Measurements from ENCODE around the gene ACER1.
"Not testable (repeated sequence)": the region's sequence is repeated elsewhere in the genome, so short reads cannot be mapped to it uniquely, and the experiment has no call there.

Gene ACER1

GRCh38 chr19:6354098-6354674 is 20.8 kb upstream of the ACER1 start:
- Histone ChIP-seq H3K4me3 (ENCODE audit: low read length) (no peak overlapping the region), H3K36me3 (ENCODE audit: insufficient read depth, low read length) (no peaks in the 10 kb centered on the region), H3K9me3 (replicated peaks; ENCODE audit: low read length) (no peaks in the 10 kb centered on the region), H3K4me2 (ENCODE audit: low read length) (no peak overlapping the region), H3K9ac (ENCODE audit: low read depth, low read length) (no peak overlapping the region), H3K4me1 (ENCODE audit: control insufficient read depth, insufficient read depth, low read length) (peaks cover 7% of the 10 kb centered on the region), H3K27me3 (ENCODE audit: control insufficient read depth, insufficient read depth, low read length) (no peaks in the 10 kb centered on the region)

GRCh38 chr19:6352381-6353165 is 19.2 kb upstream of the ACER1 start:
- no peak overlapping the region for H3K4me2 ChIP-seq (ENCODE audit: low read length)
- no peaks in the 10 kb centered on the region for H3K9me3 ChIP-seq (replicated peaks; ENCODE audit: low read length)
- no peaks in the 10 kb centered on the region for H3K36me3 ChIP-seq (ENCODE audit: insufficient read depth, low read length)
- no peak overlapping the region for H3K4me3 ChIP-seq (ENCODE audit: low read length)
- no peaks in the 10 kb centered on the region for H3K4me1 ChIP-seq (ENCODE audit: control insufficient read depth, insufficient read depth, low read length)
- H3K9ac ChIP-seq (ENCODE audit: low read depth, low read length): no peak overlapping the region
- H3K27me3 ChIP-seq (ENCODE audit: control insufficient read depth, insufficient read depth, low read length): no peaks in the 10 kb centered on the region

- Histone ChIP-seq H3K27me3 (ENCODE audit: control insufficient read depth, insufficient read depth, low read length) (no peaks in the 10 kb centered on the region), H3K4me1 (ENCODE audit: control insufficient read depth, insufficient read depth, low read length) (no peaks in the 10 kb centered on the region), H3K4me3 (ENCODE audit: low read length) (no peak overlapping the region), H3K4me2 (ENCODE audit: low read length) (no peak overlapping the region), H3K9ac (ENCODE audit: low read depth, low read length) (no peak overlapping the region), H3K36me3 (ENCODE audit: insufficient read depth, low read length) (no peaks in the 10 kb centered on the region), H3K9me3 (replicated peaks; ENCODE audit: low read length) (no peaks in the 10 kb centered on the region)
These were observed 17.3 kb upstream of the ACER1 start for GRCh38 chr19:6350688-6351087.

- not testable (repeated sequence) for H3K4me1 ChIP-seq (ENCODE audit: control insufficient read depth, insufficient read depth, low read length); H3K27me3 ChIP-seq (ENCODE audit: control insufficient read depth, insufficient read depth, low read length); H3K36me3 ChIP-seq (ENCODE audit: insufficient read depth, low read length); H3K9me3 ChIP-seq (replicated peaks; ENCODE audit: low read length); H3K4me3 ChIP-seq (ENCODE audit: low read length); H3K4me2 ChIP-seq (ENCODE audit: low read length); H3K9ac ChIP-seq (ENCODE audit: low read depth, low read length)
These were observed 15.9 kb upstream of the ACER1 start for GRCh38 chr19:6349271-6349670.

- Histone ChIP-seq H3K9me3 (replicated peaks; ENCODE audit: low read length) (no peaks in the 10 kb centered on the region), H3K4me1 (ENCODE audit: control insufficient read depth, insufficient read depth, low read length) (no peaks in the 10 kb centered on the region), H3K4me2 (ENCODE audit: low read length) (no peak overlapping the region), H3K36me3 (ENCODE audit: insufficient read depth, low read length) (no peaks in the 10 kb centered on the region), H3K9ac (ENCODE audit: low read depth, low read length) (no peak overlapping the region), H3K27me3 (ENCODE audit: control insufficient read depth, insufficient read depth, low read length) (no peaks in the 10 kb centered on the region), H3K4me3 (ENCODE audit: low read length) (no peak overlapping the region)
These were observed 10.1 kb upstream of the ACER1 start for GRCh38 chr19:6343462-6343861.

GRCh38 chr19:6340493-6341201 is 7.2 kb upstream of the ACER1 start:
- H3K27me3 ChIP-seq (ENCODE audit: control insufficient read depth, insufficient read depth, low read length): no peaks in the 10 kb centered on the region
- H3K36me3 ChIP-seq (ENCODE audit: insufficient read depth, low read length): no peaks in the 10 kb centered on the region
- no peak overlapping the region for H3K4me2 ChIP-seq (ENCODE audit: low read length)
- H3K9ac ChIP-seq (ENCODE audit: low read depth, low read length): no peak overlapping the region
- H3K4me3 ChIP-seq (ENCODE audit: low read length): no peak overlapping the region
- no peaks in the 10 kb centered on the region for H3K4me1 ChIP-seq (ENCODE audit: control insufficient read depth, insufficient read depth, low read length)
- no peaks in the 10 kb centered on the region for H3K9me3 ChIP-seq (replicated peaks; ENCODE audit: low read length)

GRCh38 chr19:6334490-6335285 is 1.3 kb upstream of the ACER1 start:
- H3K4me3 ChIP-seq (ENCODE audit: low read length): no peak overlapping the region
- no peak overlapping the region for H3K9ac ChIP-seq (ENCODE audit: low read depth, low read length)
- H3K36me3 ChIP-seq (ENCODE audit: insufficient read depth, low read length): no peaks in the 10 kb centered on the region
- no peaks in the 10 kb centered on the region for H3K9me3 ChIP-seq (replicated peaks; ENCODE audit: low read length)
- H3K4me1 ChIP-seq (ENCODE audit: control insufficient read depth, insufficient read depth, low read length): no peaks in the 10 kb centered on the region
- peaks cover 7% of the 10 kb centered on the region for H3K27me3 ChIP-seq (ENCODE audit: control insufficient read depth, insufficient read depth, low read length)
- H3K4me2 ChIP-seq (ENCODE audit: low read length): no peak overlapping the region

GRCh38 chr19:6326815-6327214 is 6.6 kb downstream of the ACER1 start:
- Histone ChIP-seq H3K9ac (ENCODE audit: low read depth, low read length) (no peak overlapping the region), H3K4me3 (ENCODE audit: low read length) (no peak overlapping the region), H3K4me1 (ENCODE audit: control insufficient read depth, insufficient read depth, low read length) (no peaks in the 10 kb centered on the region)

GRCh38 chr19:6325614-6326013 is 7.8 kb downstream of the ACER1 start:
- no peaks in the 10 kb centered on the region for H3K36me3 ChIP-seq (ENCODE audit: insufficient read depth, low read length)
- H3K27me3 ChIP-seq (ENCODE audit: control insufficient read depth, insufficient read depth, low read length): peaks cover 22% of the 10 kb centered on the region
- no peak overlapping the region for H3K9ac ChIP-seq (ENCODE audit: low read depth, low read length)
- no peaks in the 10 kb centered on the region for H3K4me1 ChIP-seq (ENCODE audit: control insufficient read depth, insufficient read depth, low read length)
- H3K4me3 ChIP-seq (ENCODE audit: low read length): no peak overlapping the region
- H3K9me3 ChIP-seq (replicated peaks; ENCODE audit: low read length): no peaks in the 10 kb centered on the region
- H3K4me2 ChIP-seq (ENCODE audit: low read length): no peak overlapping the region

More at GRCh38 chr19:6326815-6327214, 6.6 kb downstream of the ACER1 start:
- Histone ChIP-seq H3K27me3 (ENCODE audit: control insufficient read depth, insufficient read depth, low read length) (peaks cover 24% of the 10 kb centered on the region), H3K36me3 (ENCODE audit: insufficient read depth, low read length) (no peaks in the 10 kb centered on the region), H3K4me2 (ENCODE audit: low read length) (no peak overlapping the region), H3K9me3 (replicated peaks; ENCODE audit: low read length) (no peaks in the 10 kb centered on the region)

- Histone ChIP-seq H3K4me1 (ENCODE audit: control insufficient read depth, insufficient read depth, low read length) (no peaks in the 10 kb centered on the region), H3K27me3 (ENCODE audit: control insufficient read depth, insufficient read depth, low read length) (peaks cover 19% of the 10 kb centered on the region), H3K4me3 (ENCODE audit: low read length) (no peak overlapping the region)
These were observed 8.7 kb downstream of the ACER1 start for GRCh38 chr19:6324757-6325156.

GRCh38 chr19:6322284-6322683 is 11.1 kb downstream of the ACER1 start:
- Histone ChIP-seq H3K36me3 (ENCODE audit: insufficient read depth, low read length) (no peaks in the 10 kb centered on the region), H3K9me3 (replicated peaks; ENCODE audit: low read length) (no peaks in the 10 kb centered on the region), H3K9ac (ENCODE audit: low read depth, low read length) (no peak overlapping the region), H3K27me3 (ENCODE audit: control insufficient read depth, insufficient read depth, low read length) (peaks cover 19% of the 10 kb centered on the region), H3K4me2 (ENCODE audit: low read length) (no peak overlapping the region), H3K4me1 (ENCODE audit: control insufficient read depth, insufficient read depth, low read length) (no peaks in the 10 kb centered on the region), H3K4me3 (ENCODE audit: low read length) (no peak overlapping the region)

More at GRCh38 chr19:6324757-6325156, 8.7 kb downstream of the ACER1 start:
- Histone ChIP-seq H3K36me3 (ENCODE audit: insufficient read depth, low read length) (no peaks in the 10 kb centered on the region), H3K4me2 (ENCODE audit: low read length) (no peak overlapping the region), H3K9ac (ENCODE audit: low read depth, low read length) (no peak overlapping the region), H3K9me3 (replicated peaks; ENCODE audit: low read length) (no peaks in the 10 kb centered on the region)

Data from skeletal muscle satellite cell (primary cell).